ENCODE data around the gene FCN2. TPM values are rescaled to one million over a fixed set of nuclear protein-coding genes. Genes with fewer than 3 reads are reported as not detected.

Gene FCN2
- polyA plus RNA-seq, 2 of the 4 experiments (the other 2 are of a cell fraction): not detected

GRCh38 chr9:134897584-134898170 lies 17.1 kb downstream of the FCN2 start:
- WGBS (ENCODE audit: missing lambda C conversion rate): 79% methylated on average over 2 of the region's 2 CpGs
- FAIRE-seq (no peak), DNase-seq (ENCODE audit: low read depth in 1 of 2, low spot score in 1 of 2) (no peak), ATAC-seq (no peak)
- peaks cover 21% of the 10 kb centered on the region; the same call in 2 of the 3 replicates for H3K9me3 ChIP-seq
- no peak overlapping the region for H3K4me3 ChIP-seq
- H3K27ac ChIP-seq: no peak overlapping the region
- TF ChIP-seq CBX2 (IDR thresholded peaks at IDR 0.05; ENCODE audit: borderline replicate concordance, low read depth) (no peak), MAX (IDR thresholded peaks at IDR 0.05) (no peak), POLR2AphosphoS2 (conservative IDR thresholded peaks at IDR 0.05; ENCODE audit: low read length) (no peak), ATOH8 (CRISPR knock-in tag; IDR thresholded peaks at IDR 0.05; ENCODE audit: low read depth) (no peak), ZFP36 (IDR thresholded peaks at IDR 0.05; ENCODE audit: borderline replicate concordance, partially characterized antibody) (no peak), CHD2 (IDR thresholded peaks at IDR 0.05; ENCODE audit: low read length, partially characterized antibody) (no peak)
- no peak overlapping the region for H3K4me2 ChIP-seq
- ChIA-PET POLR2A (no interaction called here), CTCF (interaction anchor here (0.9 kb wide), 1 partner anchor 9 kb away, joined by 3 read pairs; no protein-coding TSS in a partner anchor)
- peaks cover 24% of the 10 kb centered on the region for H3K4me1 ChIP-seq

- no peak overlapping the region for H3K4me3 ChIP-seq
- CTCF ChIA-PET: interaction anchor here (0.9 kb wide), 1 partner anchor 8 kb away, joined by 3 read pairs; no protein-coding TSS in a partner anchor
- H3K4me2 ChIP-seq: no peak overlapping the region
- no peak for DNase-seq (ENCODE audit: low read depth in 1 of 2, low spot score in 1 of 2)
- POLR2A ChIA-PET: no interaction called here
- H3K9me3 ChIP-seq: peaks cover 21% of the 10 kb centered on the region; the same call in 2 of the 3 replicates
- H3K27ac ChIP-seq: no peak overlapping the region
- TF ChIP-seq CBX2 (IDR thresholded peaks at IDR 0.05; ENCODE audit: borderline replicate concordance, low read depth): no peak
- TF ChIP-seq CBX8 (IDR thresholded peaks at IDR 0.05): no peak
- no peak for TF ChIP-seq KDM1A (IDR thresholded peaks at IDR 0.05; ENCODE audit: low read depth)
- TF ChIP-seq HMGXB4 (CRISPR knock-in tag; IDR thresholded peaks at IDR 0.05; ENCODE audit: borderline replicate concordance): no peak
- no peak for TF ChIP-seq HES2 (IDR thresholded peaks at IDR 0.05)
- TF ChIP-seq RFX5 (IDR thresholded peaks at IDR 0.05): no peak
- no peak for TF ChIP-seq NFE2L2 (conservative IDR thresholded peaks at IDR 0.05; ENCODE audit: low read length)
- TF ChIP-seq MAFK (IDR thresholded peaks at IDR 0.05; ENCODE audit: partially characterized antibody): no peak
- no peak for TF ChIP-seq PHF8 (IDR thresholded peaks at IDR 0.05; ENCODE audit: borderline replicate concordance, low read depth)
- no peak for TF ChIP-seq HOXA7 (CRISPR knock-in tag; IDR thresholded peaks at IDR 0.05)
- TF ChIP-seq MYC (IDR thresholded peaks at IDR 0.05; ENCODE audit: borderline replicate concordance, low read length): no peak
- no peak for TF ChIP-seq ESRRA (IDR thresholded peaks at IDR 0.05; ENCODE audit: borderline replicate concordance, low read length)
- no peak for TF ChIP-seq CHD4 (IDR thresholded peaks at IDR 0.05; ENCODE audit: borderline replicate concordance)
- no peak for TF ChIP-seq EHMT2 (IDR thresholded peaks at IDR 0.05; ENCODE audit: low read depth)
- TF ChIP-seq FOSL2 (IDR thresholded peaks at IDR 0.05): no peak
- TF ChIP-seq FOSL2 (CRISPR knock-in tag; IDR thresholded peaks at IDR 0.05): no peak
- TF ChIP-seq HDAC2 (IDR thresholded peaks at IDR 0.05): no peak
- TF ChIP-seq ZSCAN20 (CRISPR knock-in tag; IDR thresholded peaks at IDR 0.05): no peak
- TF ChIP-seq KDM5A (IDR thresholded peaks at IDR 0.05): no peak
- TF ChIP-seq ZC3H11A (IDR thresholded peaks at IDR 0.05): no peak
- WGBS (ENCODE audit: missing lambda C conversion rate): 31% methylated on average over 2 of the region's 2 CpGs
- FAIRE-seq: no peak
- no peak for ATAC-seq
- H3K4me1 ChIP-seq: peaks cover 24% of the 10 kb centered on the region
Measured at GRCh38 chr9:134898319-134898718, 17.7 kb downstream of the FCN2 start.

Data from A549 (cell line).